CD14-positive monocyte (primary cell): ENCODE results near the gene EPB41L2. TPM values are rescaled to one million over a fixed set of nuclear protein-coding genes. Genes with fewer than 3 reads are reported as not detected.

Experiments
- DNase-seq, 3 donors: peaks; one replicate each; pipeline ENCODE4 v3.0.0-alpha.2; 2011 to 2022
- H2AFZ ChIP-seq: 2 replicates; pipeline ENCODE4 v1.6.0; 2012; ENCODE audit warnings: mild to moderate bottlenecking, low read depth, low read length, inconsistent platforms; ENCODE audit not compliant: insufficient read depth, poor library complexity, severe bottlenecking
- H3K27ac ChIP-seq, 2 donors: 1 replicate in 1 of 2; 2 replicates in 1 of 2; pipeline ENCODE4 v1.5.1; 2012 to 2013; ENCODE audit warnings: low read length in 2 of 2, control low read depth in 1 of 2, inconsistent platforms in 1 of 2, low read depth in 1 of 2, mild to moderate bottlenecking in 1 of 2
- H3K27me3 ChIP-seq, 2 donors: one replicate each; pipeline versions ENCODE4 v1.6.0 to v1.6.1; 2011 to 2013; ENCODE audit warnings: low read length in 2 of 2; ENCODE audit not compliant: control insufficient read depth in 2 of 2, insufficient read depth in 2 of 2
- H3K36me3 ChIP-seq, 2 donors: replicated peaks in 1 of 2; 1 replicate in 1 of 2; 2 replicates in 1 of 2; pipeline versions ENCODE4 v1.5.1 to v1.6.1; 2012 to 2013; ENCODE audit warnings: low read length in 2 of 2, control low read depth in 1 of 2, inconsistent platforms in 1 of 2, mild to moderate bottlenecking in 1 of 2; ENCODE audit not compliant: insufficient read depth in 2 of 2, control insufficient read depth in 1 of 2
- H3K4me1 ChIP-seq, 2 donors: 1 replicate in 1 of 2; 2 replicates in 1 of 2; pipeline versions ENCODE4 v1.5.1 to v1.6.1; 2012 to 2013; ENCODE audit warnings: low read length in 2 of 2, control low read depth in 1 of 2, inconsistent platforms in 1 of 2, mild to moderate bottlenecking in 1 of 2, moderate library complexity in 1 of 2; ENCODE audit not compliant: insufficient read depth in 2 of 2, control insufficient read depth in 1 of 2
- H3K4me2 ChIP-seq: replicated peaks from 2 replicates; pipeline ENCODE3; 2012; ENCODE audit warnings: low read length, moderate library complexity, mild to moderate bottlenecking; ENCODE audit not compliant: poor library complexity, severe bottlenecking; ENCODE audit errors: extremely low read depth
- H3K4me3 ChIP-seq, 3 experiments: fragments of 200-600 bp in 1 of 3; sonication (generic) in 1 of 3; replicated peaks in 1 of 3; 1 replicate in 2 of 3; 2 replicates in 1 of 3; pipeline ENCODE4 v1.5.1; 2011 to 2013; ENCODE audit warnings: low read length in 3 of 3, mild to moderate bottlenecking in 3 of 3, control low read depth in 2 of 3, low read depth in 2 of 3, inconsistent platforms in 1 of 3, moderate library complexity in 1 of 3
- H3K79me2 ChIP-seq: 2 replicates; pipeline ENCODE4 v1.6.0; 2012; ENCODE audit warnings: mild to moderate bottlenecking, control low read depth, inconsistent platforms, low read length, moderate library complexity; ENCODE audit not compliant: insufficient read depth
- H3K9ac ChIP-seq: 2 replicates; pipeline ENCODE4 v1.6.0; 2017; ENCODE audit warnings: low read length, mild to moderate bottlenecking; ENCODE audit not compliant: insufficient read depth, poor library complexity, severe bottlenecking
- H3K9me3 ChIP-seq, 2 donors: replicated peaks in 1 of 2; 1 replicate in 1 of 2; 2 replicates in 1 of 2; pipeline versions ENCODE4 v1.5.1 to v1.6.1; 2012 to 2013; ENCODE audit warnings: low read length in 2 of 2, control low read depth in 1 of 2; ENCODE audit not compliant: control insufficient read depth in 1 of 2, insufficient read depth in 1 of 2
- H4K20me1 ChIP-seq: 2 replicates; pipeline ENCODE4 v1.6.0; 2012; ENCODE audit warnings: mild to moderate bottlenecking, low read length, control low read depth, moderate library complexity; ENCODE audit not compliant: insufficient read depth
- H3K27ac Mint-ChIP-seq, 7 donors: one replicate each; pipeline ENCODE4 v1.8.0; 2020; ENCODE audit warnings: mild to moderate bottlenecking in 7 of 7, mixed read lengths in 7 of 7, moderate library complexity in 6 of 7, inconsistent platforms in 2 of 7
- H3K27me3 Mint-ChIP-seq, 3 donors: one replicate each; pipeline ENCODE4 v1.8.0; 2021 to 2022; ENCODE audit warnings: low read depth in 3 of 3, mild to moderate bottlenecking in 3 of 3, mixed read lengths in 3 of 3, moderate library complexity in 3 of 3, inconsistent platforms in 1 of 3
- H3K36me3 Mint-ChIP-seq, 2 donors: one replicate each; pipeline ENCODE4 v1.8.0; 2020; ENCODE audit warnings: mixed read lengths in 2 of 2, inconsistent platforms in 1 of 2, mild to moderate bottlenecking in 1 of 2
- H3K4me1 Mint-ChIP-seq: one replicate; pipeline ENCODE4 v1.8.0; 2020; ENCODE audit warnings: mild to moderate bottlenecking, mixed read lengths
- H3K4me3 Mint-ChIP-seq, 2 donors: one replicate each; pipeline ENCODE4 v1.8.0; 2020; ENCODE audit warnings: mild to moderate bottlenecking in 2 of 2, mixed read lengths in 2 of 2, moderate library complexity in 1 of 2
- H3K9me3 Mint-ChIP-seq, 7 donors: one replicate each; pipeline ENCODE4 v1.8.0; 2020 to 2022; ENCODE audit warnings: mixed read lengths in 7 of 7, mild to moderate bottlenecking in 6 of 7, moderate library complexity in 6 of 7, inconsistent platforms in 2 of 7
- CTCF ChIP-seq: fragments of 200-600 bp; IDR thresholded peaks from one replicate; pipeline ENCODE4 v1.8.0; 2022; ENCODE audit warnings: antibody characterized with exemption, mild to moderate bottlenecking
- WGBS: methylation state at CpG from one replicate; pipeline ENCODE4 v1.1.5; 2013; ENCODE audit warnings: missing lambda C conversion rate; ENCODE audit not compliant: insufficient coverage; 5-methylcytosine and 5-hydroxymethylcytosine counted together
- intact Hi-C, 2 donors: fragments of 100-400 bp; cut with micrococcal nuclease; formaldehyde crosslinking; loops; one replicate each; pipeline versions ENCODE4 v1.15.0 to v1.15.1; 2023
- polyA plus RNA-seq, 3 donors: library from polyadenylated mRNA; depleted of rRNA in 1 of 3; unstranded in 2 of 3; stranded (reverse) in 1 of 3; fragments of 300-500 nt in 2 of 3; fragments of >200 nt in 1 of 3; fragmentation: Illumina TruSeq in 2 of 3; gene quantifications; 1 replicate in 2 of 3; 2 replicates in 1 of 3; pipeline ENCODE4 v1.2.3, GENCODE V29; 2012 to 2021

EPB41L2 gene
- polyA plus RNA-seq, 3 donors = 3.4 to 7.2 (median 4.6) TPM

GRCh38 chr6:130900913-130901312, 162.1 kb downstream of the EPB41L2 start:
- no peaks in the 10 kb centered on the region for H3K36me3 ChIP-seq
- Mint-ChIP-seq H3K9me3 (no peaks in the 10 kb centered on the region), H3K36me3 (peaks cover 0 to 5% of the 10 kb centered on the region in 2 donors), H3K4me1 (no peaks in the 10 kb centered on the region), H3K27ac (peak overlapping the region in 1 of 7 donors; percentile 52), H3K4me3 (no peak overlapping the region), H3K27me3 (no peaks in the 10 kb centered on the region)
- no peak for DNase-seq
- no peak for TF ChIP-seq CTCF
- intact Hi-C loops = no loop called here
- H4K20me1 ChIP-seq = no peaks in the 10 kb centered on the region
- no peaks in the 10 kb centered on the region for H3K79me2 ChIP-seq
- no peaks in the 10 kb centered on the region for H3K27me3 ChIP-seq
- WGBS = 88% methylated on average over 3 of the region's 3 CpGs
- no peak overlapping the region for H3K4me3 ChIP-seq
- H3K9me3 ChIP-seq = no peaks in the 10 kb centered on the region
- H3K4me2 ChIP-seq = no peak overlapping the region
- H3K9ac ChIP-seq = no peak overlapping the region
- H3K4me1 ChIP-seq = no peaks in the 10 kb centered on the region
- H2AFZ ChIP-seq = no peak overlapping the region
- no peak overlapping the region for H3K27ac ChIP-seq

DNA sequence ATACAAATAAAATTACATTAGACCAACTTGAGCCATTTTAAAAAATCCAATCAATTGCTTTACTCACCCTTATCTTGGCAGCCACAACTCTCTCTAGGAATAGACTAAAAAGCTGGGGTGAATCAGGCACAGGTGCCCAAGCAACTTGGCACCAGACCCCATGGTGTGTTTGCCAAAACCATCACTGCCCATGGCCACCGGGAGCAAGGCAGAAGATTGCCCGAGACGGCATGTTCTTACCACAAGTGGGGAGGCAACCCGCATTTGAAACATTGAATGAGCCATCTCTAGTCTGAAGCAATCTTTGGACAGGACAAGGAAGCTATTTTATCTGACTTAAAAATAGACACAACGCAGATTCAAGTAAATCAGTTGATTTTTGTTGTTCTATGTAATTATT, 166.8 kb downstream of the EPB41L2 start:
- H3K9me3 Mint-ChIP-seq = no peaks in the 10 kb centered on the region
- no peaks in the 10 kb centered on the region for H3K27me3 ChIP-seq
- no peaks in the 10 kb centered on the region for H4K20me1 ChIP-seq
- no peak for TF ChIP-seq CTCF
- H3K27me3 Mint-ChIP-seq = peaks cover 0 to 2% (median 0%) of the 10 kb centered on the region in 3 donors
- no peak overlapping the region for H3K4me3 Mint-ChIP-seq
- H2AFZ ChIP-seq = no peak overlapping the region
- H3K79me2 ChIP-seq = no peaks in the 10 kb centered on the region
- H3K36me3 ChIP-seq = no peaks in the 10 kb centered on the region
- H3K4me1 Mint-ChIP-seq = peaks cover 9% of the 10 kb centered on the region
- no peak overlapping the region for H3K27ac ChIP-seq
- no peak overlapping the region for H3K27ac Mint-ChIP-seq
- 93% methylated on average over 4 of the region's 5 CpGs for WGBS
- no peak overlapping the region for H3K9ac ChIP-seq
- H3K4me1 ChIP-seq = peaks cover 8 to 12% of the 10 kb centered on the region in 2 donors
- H3K4me2 ChIP-seq = no peak overlapping the region
- peaks cover 3 to 7% of the 10 kb centered on the region in 2 donors for H3K36me3 Mint-ChIP-seq
- intact Hi-C loops = no loop called here
- no peak for DNase-seq
- no peak overlapping the region for H3K4me3 ChIP-seq
- no peaks in the 10 kb centered on the region for H3K9me3 ChIP-seq
